Activated CD4-positive, alpha-beta T cell treated with anti-CD3 and anti-CD28 coated beads, Interleukin-2, amount 50 U/mL, for 4 hours (primary cell): Measurements from ENCODE around the gene PLEKHM1.
"Not testable (repeated sequence)": the region's sequence is repeated elsewhere in the genome, so short reads cannot be mapped to it uniquely, and the experiment has no call there.

Source experiments
- DNase-seq, 2 experiments: peaks; one replicate each; pipeline ENCODE4 v3.0.0-alpha.2; 2020

PLEKHM1 gene

DNA sequence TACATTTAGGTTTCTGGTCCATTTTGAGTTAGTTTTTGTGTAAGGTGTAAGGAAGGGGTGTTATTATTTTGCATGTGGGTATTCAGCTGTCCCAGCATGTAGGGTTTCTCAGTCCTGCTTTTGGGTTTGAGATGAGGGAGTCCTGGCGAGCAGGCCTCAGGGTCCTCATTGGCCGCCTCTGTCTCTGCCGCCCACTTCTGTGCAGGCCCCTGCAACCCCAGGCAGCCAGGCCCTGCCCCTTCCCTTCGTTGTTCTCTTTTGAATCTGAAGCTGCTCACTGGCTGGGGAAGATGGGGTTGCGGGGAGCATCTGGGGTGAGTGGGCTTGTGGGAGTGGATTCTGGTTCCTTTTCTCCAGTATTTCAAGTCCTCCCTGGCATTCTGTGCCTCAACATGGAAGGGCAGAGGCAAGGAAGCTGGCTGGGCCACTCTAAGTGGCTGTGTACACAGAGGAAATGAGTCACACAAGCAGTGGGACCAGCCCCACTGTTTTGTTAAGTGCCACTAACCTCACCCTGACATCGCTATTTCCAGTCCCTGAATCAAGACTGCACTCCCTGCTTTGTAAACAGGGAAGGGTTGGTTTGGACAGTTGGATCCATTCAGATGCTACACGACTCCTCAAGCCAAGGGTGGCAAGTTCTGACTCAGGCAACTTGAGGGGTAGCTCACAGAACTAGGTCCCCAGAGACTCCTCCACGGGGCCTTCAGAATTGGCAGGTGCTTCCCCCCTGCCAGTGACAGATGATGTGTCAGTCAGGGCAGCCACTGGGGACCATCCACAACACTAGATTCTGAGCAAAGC lies 28.8 kb downstream of the PLEKHM1 start:
- DNase-seq: not testable (repeated sequence)

DNA sequence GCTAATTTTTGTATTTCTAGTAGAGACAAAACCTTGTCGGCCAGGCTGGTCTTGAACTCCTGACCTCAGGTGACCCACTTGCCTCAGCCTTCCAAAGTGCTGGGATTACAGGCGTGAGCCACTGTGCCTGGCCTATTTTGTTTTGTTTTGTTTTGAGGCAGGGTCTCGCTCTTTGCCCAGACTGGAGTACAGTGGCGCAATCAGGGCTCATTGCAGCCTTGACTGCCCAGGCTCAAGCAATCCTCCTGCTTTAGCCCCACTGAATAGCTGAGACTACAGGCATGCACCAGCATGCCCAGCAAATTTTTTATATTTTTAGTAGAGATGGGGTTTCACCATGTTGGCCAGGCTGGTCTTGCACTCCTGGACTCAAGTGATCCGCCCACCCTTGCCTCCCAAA lies 30.1 kb downstream of the PLEKHM1 start:
- DNase-seq: not testable (repeated sequence)

DNA sequence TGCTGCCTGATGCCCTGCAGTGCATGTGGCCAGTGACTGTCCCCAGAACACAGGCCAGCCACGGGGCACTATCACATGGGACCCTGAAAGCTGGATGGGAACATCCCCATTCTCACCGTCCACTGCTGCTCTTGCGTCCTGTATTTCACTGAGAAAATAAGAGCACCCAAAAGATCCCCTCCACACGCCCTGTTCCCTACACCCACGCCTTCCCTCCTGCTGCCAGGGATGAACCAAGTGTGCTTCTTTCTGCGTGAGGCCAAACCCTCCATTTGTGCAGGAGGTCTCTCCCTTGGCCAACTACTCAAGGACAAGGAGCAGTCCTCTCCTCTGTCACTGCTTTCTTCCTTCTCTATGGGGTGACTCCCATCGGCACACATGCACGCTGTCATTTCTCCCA lies 36.2 kb downstream of the PLEKHM1 start:
- not testable (repeated sequence) for DNase-seq

DNA sequence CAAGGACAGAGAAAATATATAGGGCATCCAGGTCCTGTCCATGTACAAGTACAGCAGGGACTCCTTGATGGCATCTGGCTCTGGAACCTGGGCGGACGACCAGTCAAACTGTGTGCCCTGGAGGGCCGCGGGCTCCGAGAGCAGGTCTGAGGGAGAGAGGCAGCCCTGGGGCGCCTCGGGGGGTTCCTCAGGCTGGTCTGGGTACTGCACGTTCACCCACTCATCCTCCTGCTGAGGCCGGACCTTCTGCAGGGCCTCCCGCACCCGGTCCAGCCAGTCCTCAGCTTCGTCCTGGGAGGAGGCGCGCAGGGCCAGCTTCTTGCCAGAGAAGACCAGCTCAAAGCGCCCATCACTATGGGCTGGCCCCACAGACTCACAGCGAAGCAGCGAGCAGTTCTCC lies 36.8 kb downstream of the PLEKHM1 start:
- not testable (repeated sequence) for DNase-seq

DNA sequence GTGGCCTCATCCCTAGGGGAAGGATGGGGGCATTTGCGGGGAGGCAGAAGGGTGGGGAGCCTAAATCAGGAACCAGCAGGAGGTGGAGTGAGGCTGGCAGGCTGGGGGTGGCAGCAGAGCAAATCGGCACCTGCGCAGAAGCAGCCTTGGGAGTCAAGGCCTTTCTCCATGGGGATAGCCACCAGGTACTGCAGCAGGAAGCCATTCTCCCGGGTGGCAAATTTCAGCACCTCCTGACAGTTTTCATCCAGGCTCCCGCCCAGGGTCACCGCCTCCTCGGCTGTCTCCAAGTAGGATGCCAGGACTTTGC lies 37.3 kb downstream of the PLEKHM1 start:
- not testable (repeated sequence) for DNase-seq

DNA sequence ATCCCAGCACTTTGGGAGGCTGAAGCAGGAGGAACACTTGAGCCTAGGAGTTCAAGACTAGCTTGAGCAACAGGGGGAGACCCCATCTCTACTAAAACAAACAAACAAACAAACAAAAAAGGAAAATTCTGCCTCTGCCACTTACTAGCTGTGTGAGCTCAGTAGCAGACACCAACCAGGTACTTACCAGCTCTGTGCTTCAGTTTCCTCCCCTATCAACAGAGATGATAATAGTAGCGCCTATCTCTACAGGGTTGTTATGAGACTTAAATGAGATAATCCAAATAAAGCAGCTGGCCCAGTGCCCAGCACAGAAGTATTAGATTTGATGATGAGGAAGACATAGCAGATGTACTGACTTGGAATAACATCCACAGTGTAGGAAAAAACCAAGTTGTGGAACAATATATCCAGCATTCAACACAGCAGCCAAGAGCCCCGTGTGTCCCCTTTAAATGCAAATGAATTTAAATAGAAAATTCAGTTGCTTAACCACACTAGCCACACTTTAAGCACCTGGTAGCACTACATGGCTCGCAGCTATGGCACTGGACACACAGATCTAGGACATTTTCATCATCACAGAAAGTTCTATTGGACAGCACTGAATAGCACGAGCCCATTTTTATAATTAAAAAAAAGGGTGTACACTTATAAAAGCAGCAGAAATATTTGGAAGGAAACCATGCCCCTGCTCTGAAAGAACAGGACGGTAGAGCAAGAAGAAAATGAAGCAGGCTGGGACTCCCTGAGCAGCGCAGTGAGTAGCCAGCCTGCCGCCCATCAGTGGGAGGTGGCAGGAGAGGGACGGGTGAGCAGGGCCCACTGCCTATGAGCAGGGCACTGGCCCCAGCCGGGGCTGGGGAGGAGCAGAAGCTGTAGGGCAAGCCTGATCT lies 37.9 kb downstream of the PLEKHM1 start:
- not testable (repeated sequence) for DNase-seq

DNA sequence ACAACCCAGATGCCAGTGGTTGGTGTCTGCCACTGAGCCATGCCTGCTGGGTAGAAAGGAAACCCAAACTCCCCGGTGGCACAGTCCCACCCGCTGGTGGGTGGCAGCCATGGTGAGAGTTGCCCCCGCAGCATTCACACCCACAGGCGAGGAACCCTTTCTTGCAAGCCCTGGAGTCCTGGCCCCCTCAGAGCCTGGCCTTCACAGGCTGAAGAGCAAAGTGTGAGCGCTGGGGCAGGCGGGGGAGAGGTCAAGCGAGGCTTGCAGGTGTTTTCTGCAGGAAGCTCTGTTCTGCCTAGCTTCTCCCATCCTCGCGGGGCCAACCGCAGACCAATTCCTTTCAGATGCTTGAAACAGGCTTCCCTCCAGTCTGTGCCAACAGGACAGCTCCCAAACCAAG lies 38.9 kb downstream of the PLEKHM1 start:
- DNase-seq: not testable (repeated sequence)

DNA sequence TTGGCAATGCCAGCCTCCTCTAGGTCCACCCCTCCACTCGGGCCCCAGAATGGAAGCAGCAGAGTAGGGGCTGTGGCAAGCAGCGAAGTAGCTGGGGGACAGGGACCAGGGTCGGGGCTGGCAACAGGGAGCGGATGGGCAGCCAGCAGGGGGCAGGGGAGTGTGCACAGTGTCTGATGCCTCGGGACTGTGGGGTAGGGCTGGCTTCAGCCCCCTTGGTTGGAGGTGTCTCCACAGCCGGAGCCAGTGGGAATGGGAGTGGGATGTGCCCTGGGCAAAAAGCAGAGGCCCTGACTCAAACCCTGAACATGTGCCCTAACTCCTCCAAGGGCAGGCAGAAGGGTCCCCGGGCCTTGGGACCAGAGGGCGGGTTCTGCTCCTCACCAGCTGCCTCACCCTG lies 39.4 kb downstream of the PLEKHM1 start:
- DNase-seq: no peak

DNA sequence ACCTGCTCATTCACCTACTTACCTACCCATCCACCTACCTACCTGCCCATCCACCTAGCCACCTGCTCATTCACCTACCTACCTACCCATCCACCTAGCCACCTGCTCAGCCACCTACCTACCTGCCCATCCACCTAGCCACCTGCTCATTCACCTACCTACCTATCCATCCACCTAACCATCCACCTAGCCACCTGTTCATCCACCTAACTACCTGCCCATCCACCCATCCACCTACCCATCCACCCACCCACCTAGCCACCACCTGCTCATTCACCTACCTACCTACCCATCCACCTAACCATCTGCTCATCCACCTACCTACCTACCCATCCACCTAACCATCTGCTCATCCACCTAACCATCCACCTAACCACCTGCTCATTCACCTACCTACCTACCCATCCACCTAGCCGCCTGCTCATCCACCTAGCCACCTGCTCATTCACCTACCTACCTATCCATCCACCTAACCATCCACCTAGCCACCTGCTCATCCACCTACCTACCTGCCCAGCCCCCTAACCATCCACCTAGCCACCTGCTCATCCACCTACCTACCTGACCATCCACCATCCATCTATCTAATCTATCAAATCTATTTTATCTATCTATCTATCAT lies 40.7 kb downstream of the PLEKHM1 start:
- not testable (repeated sequence) for DNase-seq

DNA sequence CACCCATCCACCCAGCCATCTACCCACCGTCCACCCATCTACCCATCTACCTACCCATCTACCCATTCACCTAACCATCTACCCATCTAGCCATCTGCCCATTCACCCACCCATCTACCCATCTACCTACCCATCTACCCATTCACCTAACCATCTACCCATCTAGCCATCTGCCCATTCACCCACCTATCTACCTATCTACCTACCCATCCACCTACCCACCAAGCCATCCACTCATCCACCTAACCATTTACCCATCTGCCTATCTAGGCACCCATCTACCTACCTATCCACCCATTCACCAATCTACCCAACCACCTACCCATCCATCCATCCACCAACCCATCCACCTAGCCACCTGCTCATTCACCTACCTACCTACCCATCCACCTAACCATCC lies 41.3 kb downstream of the PLEKHM1 start:
- not testable (repeated sequence) for DNase-seq

DNA sequence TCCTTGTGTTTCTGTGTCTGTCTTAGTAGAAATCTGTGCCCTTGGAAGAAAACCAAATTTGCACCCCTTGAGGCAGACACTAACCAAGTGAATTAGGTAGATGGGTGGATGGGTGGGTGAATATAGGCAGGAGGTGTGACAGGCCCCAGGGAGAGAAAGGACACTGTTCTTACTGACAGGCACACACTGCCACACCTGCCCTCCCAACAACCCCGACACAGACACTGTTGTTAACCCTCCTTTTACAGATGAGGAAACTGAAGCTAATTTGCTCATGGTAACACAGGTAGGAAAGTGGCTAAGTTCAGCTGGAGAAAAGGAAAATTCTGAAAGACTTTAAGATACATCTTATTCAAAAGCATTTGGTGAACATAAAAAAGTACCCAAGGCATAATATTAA lies 42.0 kb downstream of the PLEKHM1 start:
- DNase-seq: not testable (repeated sequence)

DNA sequence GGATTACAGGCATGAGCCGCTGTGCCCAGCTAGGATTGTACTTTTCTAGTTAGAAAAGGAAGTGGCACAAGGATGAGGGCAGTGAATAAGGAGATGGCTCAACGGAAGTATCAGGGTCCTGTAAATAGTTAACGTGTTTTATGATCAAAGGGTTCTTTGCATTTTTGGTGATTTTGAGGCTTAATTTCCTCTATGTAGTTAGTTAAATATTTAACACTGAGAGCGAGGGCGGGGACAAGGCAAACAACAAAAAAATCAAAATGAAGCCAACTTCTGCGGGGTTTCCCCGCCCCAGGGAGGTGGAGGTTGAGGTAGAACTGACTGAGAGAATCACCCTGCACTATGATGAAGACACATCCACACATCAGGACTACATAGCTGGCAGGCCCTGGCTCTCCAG lies 42.5 kb downstream of the PLEKHM1 start:
- not testable (repeated sequence) for DNase-seq

DNA sequence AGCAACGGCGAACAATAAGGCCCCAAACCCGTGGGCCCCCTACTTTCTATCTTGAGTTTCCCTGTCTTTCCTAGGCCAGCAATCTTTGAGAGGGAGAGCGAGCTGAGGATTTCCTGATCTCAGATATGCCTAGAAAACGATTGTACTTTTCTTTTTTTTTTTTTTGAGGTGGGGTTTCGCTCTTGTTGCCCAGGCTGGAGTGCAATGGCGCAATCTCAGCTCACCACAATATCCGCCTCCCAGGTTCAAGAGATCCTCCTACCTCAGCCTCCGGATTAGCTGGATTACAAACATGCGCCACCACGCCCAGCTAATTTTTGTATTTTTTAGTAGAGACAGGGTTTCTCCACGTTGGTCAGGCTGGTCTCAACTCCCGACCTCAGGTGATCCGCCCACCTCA lies 42.9 kb downstream of the PLEKHM1 start:
- not testable (repeated sequence) for DNase-seq

DNA sequence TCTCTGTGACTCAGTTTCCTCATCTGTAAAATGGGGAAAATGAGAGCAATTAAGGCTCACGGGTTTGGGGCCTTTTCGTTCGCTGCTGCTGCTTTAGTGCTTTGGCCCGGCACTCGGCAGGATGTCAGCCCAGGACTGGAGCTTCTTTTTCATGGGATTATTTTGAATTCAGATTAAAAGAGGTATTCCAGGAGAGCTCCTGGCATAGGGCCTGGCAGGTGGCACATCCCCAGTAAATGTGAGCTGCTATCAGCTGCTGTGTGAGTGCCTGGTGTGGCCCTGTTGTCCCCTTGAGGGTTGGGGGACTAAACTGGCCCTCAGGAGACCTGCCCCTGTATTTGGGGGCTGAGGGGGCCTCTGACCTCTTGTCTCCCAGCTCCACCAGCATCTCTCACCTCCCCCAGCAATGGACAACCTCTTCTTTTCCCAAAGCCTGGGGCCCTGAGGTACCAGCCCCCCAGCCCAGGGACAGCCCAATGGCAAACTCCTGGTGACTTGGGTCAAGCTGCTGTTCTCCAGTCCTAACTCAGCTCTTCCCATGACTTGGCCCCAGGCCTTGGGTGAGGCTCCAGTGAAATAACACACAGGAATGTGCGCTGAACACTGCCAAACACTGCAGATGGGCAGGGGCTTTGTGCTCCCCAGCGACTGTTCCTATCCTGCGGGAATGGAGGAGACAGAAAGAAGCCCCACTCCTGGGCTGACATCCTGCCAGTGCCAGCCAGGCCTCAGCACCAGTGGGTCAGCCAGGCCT lies 43.5 kb downstream of the PLEKHM1 start:
- DNase-seq: not testable (repeated sequence)

DNA sequence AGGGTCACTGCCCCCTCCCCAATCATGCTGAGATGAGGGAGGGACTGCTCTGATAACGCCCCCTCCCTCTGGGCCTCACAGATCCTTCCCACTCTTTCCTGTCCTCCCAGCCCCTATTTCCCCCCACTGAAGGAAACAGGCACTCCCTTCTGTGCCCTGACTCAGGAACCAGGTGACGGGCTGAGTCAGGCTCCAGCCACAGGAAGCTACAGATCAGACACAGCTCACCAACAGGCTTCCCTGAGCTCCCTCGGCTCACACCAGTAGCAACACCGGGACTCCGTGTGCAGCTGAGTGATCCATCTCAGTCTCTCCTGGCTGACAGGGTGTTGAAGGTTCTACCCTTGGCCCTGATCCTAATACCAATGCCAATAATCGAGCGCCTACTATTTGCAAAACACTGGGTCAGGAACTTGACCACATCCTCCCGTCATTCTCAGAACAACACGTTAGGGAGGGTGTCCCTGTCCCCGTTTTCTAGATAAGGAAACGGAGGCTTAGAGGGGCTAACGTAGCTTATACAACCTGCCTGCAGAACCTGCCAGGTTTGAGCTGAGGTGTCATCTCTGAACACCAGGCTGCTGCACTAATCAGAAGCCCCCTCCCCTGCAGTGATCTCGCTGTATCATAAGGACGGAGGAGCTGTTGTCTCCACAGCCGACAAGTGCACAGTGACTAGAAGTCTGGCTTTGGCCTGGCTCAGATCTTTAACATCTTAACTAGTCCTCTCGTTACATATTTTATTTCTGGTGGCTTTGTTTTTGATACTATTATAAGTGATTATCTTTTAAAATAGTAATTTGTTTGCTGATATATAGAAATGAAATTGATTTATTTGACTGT lies 44.4 kb downstream of the PLEKHM1 start:
- not testable (repeated sequence) for DNase-seq

DNA sequence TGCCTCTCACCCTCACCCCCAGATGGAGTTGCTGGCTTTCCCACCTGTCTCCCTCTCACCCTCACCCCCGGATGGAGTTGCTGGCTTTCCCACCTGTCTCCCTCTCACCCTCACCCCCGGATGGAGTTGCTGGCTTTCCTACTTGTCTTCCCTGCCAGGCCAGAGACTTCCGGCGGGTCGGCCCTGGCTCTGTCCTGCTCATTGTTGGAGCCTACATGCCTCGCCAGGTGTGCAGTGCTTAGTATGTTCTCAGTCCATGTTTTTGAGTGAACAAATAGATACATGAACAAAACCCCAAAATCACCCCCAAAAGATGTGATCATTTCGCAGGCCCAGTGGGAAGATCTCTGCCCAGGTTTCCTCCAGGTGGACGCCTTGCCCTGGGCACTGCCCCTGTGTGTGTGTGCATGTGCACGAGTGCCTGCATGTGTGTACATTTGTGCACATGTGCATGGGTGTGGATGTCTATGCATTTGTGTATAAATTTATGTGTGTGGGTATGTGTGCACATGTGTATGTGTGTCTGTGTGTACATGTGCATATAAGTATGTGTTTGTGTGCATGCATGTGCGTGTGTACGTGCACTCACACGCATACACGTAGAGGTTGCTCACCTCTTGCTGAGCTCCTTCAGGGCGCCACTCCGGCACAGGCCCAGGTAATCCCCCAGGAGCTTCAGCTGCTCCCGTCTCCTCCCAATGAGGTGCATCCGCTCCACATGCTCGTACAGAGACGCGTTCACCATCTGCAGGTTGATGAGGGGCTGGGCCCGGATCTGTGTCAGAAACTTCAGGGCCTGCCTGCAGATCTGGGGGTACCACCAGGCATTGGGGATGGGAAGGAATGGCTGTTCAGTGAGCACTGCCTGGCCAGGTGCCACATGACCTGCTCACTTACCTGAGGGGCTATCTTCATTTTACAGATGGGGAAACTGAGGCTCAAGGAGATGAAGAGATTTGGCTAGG lies 45.4 kb downstream of the PLEKHM1 start:
- not testable (repeated sequence) for DNase-seq

DNA sequence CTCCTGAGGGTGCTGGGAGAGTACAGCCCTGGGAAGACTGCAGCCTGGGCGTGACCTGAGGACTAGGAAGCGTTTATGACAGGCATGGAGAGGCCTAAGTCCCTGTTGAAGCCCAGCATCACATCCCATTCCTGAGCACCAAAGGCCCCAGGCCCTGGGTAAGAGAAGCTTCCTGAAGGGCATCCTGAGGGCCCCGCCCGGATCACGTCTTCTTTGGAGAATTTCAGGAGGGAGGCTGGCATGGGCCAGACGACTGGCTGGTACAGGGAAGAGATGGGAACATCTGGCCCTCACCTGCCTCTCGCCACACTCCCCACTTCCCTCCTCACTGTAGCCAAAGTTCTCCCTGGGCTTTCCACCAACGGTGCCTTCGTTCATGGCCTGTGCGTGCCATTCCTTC lies 46.2 kb downstream of the PLEKHM1 start:
- DNase-seq: not testable (repeated sequence)

DNA sequence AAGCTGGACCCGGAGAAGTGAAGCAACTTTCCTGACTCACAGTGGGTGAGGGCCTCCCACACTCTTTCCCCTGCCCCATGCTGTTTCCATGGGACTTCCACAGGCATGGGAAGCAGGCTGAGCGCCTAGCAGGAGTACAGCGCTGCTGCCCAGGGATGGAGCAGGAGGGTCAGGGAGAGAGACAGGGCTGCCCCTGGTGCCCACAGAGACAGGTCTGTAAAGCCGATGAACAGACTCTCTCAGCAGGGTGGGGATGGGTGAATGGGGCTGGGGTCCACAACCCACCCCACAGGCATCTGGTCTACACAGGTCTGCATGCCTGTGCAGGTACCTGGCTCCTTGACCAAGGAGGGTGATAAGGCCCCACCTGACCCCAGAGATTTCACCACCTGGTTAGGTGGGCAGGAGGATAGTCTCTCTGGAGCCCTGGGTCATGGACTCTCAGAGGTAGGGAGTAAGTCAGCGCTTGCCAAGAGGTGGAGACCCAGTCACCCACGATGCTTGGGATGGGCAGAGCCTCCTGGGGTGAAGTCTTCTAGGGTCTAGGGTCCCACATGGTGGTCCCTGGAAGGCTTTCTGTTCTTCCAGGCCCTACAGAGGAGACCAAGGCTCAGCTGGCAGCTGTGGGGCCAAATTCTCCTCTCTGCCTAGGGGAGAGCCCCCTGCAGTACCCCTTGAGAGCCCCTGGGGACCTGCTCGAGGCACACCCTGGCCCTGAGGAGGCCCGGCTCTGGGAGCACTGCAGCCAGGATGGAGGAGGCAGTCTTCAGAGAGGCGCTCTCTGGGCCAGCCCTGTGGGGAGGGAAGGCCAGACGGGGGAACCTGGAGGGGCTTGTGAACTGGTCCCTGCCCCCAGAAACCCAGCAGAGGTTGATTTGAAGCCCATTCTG lies 46.9 kb downstream of the PLEKHM1 start:
- DNase-seq: not testable (repeated sequence)

DNA sequence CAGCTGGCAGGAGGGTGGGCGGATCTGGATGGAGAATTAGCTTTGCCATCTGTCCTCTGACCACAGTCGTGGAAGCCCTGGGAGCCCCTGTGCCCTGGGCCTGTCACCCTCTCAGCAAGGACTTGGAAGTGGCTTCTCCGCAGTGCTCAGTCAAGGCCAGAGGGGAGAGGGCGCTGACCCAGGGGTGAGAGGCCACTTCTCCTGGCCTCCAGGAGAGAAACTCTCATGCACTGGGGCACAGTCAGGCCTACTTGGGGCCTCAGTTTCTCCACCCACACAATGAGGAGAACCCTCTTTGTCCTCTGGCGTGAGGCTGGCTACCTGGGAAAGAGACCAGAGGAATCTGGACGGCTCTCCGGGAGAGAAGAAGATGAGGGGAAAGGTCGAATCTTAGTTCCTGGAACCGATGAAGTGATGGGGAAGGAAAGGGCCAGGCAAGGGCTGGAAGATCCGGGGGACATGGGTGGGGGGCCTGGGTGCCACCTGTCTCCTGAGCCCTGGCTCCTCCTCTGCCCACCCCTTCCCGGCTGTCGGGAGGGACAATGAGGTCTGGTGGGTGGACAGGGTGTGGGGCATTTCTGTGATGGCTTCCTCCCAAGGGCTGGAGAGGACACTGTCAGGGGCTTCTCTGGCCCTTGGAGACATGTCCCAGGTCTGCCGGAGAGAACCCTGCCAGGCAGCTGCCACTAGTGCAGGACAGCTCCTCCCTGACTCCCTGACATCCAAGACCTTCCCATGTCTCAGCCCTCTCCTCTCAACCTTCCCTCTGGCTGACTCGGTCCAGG lies 48.8 kb downstream of the PLEKHM1 start:
- no peak for DNase-seq
